Panc1 (cell line): Measurements from ENCODE around the gene USP50.

Experiments
- CTCF ChIP-seq: fragments of 450-650 bp; IDR thresholded peaks from 2 replicates; pipeline ENCODE4 v1.5.1; 2017; ENCODE audit warnings: mild to moderate bottlenecking
- TCF7L2 ChIP-seq: IDR thresholded peaks from 2 replicates; pipeline ENCODE4 v1.6.1; 2011; ENCODE audit warnings: mild to moderate bottlenecking, low read depth, low read length, inconsistent platforms

- no peak for TF ChIP-seq CTCF
- no peak for TF ChIP-seq TCF7L2
These were observed 52.8 kb downstream of the USP50 start for GRCh38 chr15:50493625-50494024.
